Measurements from ENCODE around the gene CBX4.

The CBX4 gene

DNA sequence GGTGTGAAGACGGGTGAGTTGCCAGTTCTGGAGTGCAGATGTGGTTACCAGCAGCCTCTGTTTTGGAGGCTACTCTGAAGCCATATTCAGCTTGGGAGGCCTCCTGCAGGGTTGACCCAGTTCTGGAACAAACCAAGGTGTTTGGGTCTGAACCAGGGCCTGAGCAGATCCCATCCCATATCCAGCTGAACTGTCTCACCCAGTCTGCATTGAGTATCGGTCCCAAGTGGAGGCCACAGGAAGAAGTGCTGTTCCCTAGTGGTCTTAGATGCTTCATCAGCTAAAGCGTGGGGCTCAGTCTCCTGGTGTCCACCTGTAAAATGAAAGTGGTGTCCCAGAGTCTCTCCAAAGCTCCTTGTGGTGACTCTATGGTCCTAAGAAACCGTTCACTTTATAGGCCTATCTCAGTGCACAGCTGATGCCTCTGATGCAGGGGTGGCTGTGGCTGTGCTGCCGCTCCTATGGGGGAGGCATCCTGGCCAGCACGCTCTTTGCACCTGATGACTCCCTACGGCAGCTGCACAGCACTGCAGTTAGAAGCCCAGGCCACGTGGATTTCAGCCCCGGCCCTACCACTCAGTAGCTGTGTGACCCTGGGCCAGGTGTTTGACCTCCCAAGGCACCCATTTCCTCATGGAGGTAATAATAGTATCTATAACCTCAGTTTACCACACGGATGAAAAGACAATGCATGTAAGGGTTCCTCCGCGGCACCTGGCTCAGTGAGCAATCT is 21.0 kb downstream of the CBX4 start:
- Histone ChIP-seq H3K79me2 (ENCODE audit: insufficient read depth, low read depth) (no peaks in the 10 kb centered on the region), H3K4me3 (IDR thresholded peaks at IDR 0.05; ENCODE audit: insufficient read depth, low read depth, low read length) (no peak overlapping the region), H3K27ac (no peak overlapping the region), H3K4me1 (ENCODE audit: low read depth, poor library complexity, severe bottlenecking) (peaks cover 5% of the 10 kb centered on the region), H3K9ac (no peak overlapping the region), H3K27me3 (ENCODE audit: insufficient read depth, low read depth) (peaks cover 11% of the 10 kb centered on the region; the same call in 1 of the 2 replicates), H3K36me3 (ENCODE audit: insufficient read depth) (no peaks in the 10 kb centered on the region), H4K20me1 (ENCODE audit: insufficient read depth) (no peaks in the 10 kb centered on the region), H2AFZ (ENCODE audit: low read depth) (no peak overlapping the region), H3K4me2 (no peak overlapping the region)
- TF ChIP-seq, protein P1, sequence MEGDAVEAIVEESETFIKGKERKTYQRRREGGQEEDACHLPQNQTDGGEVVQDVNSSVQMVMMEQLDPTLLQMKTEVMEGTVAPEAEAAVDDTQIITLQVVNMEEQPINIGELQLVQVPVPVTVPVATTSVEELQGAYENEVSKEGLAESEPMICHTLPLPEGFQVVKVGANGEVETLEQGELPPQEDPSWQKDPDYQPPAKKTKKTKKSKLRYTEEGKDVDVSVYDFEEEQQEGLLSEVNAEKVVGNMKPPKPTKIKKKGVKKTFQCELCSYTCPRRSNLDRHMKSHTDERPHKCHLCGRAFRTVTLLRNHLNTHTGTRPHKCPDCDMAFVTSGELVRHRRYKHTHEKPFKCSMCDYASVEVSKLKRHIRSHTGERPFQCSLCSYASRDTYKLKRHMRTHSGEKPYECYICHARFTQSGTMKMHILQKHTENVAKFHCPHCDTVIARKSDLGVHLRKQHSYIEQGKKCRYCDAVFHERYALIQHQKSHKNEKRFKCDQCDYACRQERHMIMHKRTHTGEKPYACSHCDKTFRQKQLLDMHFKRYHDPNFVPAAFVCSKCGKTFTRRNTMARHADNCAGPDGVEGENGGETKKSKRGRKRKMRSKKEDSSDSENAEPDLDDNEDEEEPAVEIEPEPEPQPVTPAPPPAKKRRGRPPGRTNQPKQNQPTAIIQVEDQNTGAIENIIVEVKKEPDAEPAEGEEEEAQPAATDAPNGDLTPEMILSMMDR (conservative IDR thresholded peaks at IDR 0.05; ENCODE audit: low read depth, low read length), result no peak

DNA sequence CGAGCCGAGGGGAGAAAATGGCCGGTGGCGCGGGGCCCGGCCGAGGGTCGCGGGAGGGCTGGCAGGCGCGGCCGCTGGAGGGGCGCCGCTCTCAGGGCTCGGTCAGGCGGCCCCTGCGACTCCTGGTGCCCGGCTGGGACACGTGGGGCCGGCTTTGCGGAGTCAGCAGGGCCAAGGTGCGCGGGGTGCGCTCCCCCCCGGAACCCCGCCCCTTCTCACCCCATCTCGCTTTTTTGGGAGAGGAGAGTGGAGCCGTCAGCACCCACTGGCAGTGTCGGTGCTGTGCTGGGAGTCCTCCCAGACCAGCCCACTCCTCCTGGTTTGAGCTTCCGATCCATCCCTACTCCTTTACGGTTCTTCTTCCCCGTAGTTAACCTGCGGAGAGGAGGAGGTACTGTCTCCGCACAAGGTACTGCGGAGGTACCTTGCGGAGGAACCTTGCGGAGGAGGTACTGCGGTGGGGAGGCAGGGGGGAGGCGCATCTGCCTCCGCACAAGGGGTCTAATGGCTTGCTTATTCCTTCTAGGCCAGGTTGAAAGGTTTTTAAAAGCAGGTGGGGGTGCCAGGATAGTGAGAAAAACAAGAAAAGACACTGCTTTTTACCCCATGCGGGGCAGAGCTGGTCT is 23.3 kb downstream of the CBX4 start:
- no peaks in the 10 kb centered on the region for H4K20me1 ChIP-seq (ENCODE audit: insufficient read depth)
- no peaks in the 10 kb centered on the region for H3K79me2 ChIP-seq (ENCODE audit: insufficient read depth, low read depth)
- H3K27ac ChIP-seq, result no peak overlapping the region
- no peak overlapping the region for H3K4me3 ChIP-seq (IDR thresholded peaks at IDR 0.05; ENCODE audit: insufficient read depth, low read depth, low read length)
- no peak overlapping the region for H2AFZ ChIP-seq (ENCODE audit: low read depth)
- H3K4me1 ChIP-seq (ENCODE audit: low read depth, poor library complexity, severe bottlenecking), result peaks cover 24% of the 10 kb centered on the region
- TF ChIP-seq, protein P1 (conservative IDR thresholded peaks at IDR 0.05; ENCODE audit: low read depth, low read length), result no peak
- peaks cover 28% of the 10 kb centered on the region for H3K27me3 ChIP-seq (ENCODE audit: insufficient read depth, low read depth)
- no peak overlapping the region for H3K4me2 ChIP-seq
- H3K36me3 ChIP-seq (ENCODE audit: insufficient read depth), result no peaks in the 10 kb centered on the region
- H3K9ac ChIP-seq, result no peak overlapping the region

DNA sequence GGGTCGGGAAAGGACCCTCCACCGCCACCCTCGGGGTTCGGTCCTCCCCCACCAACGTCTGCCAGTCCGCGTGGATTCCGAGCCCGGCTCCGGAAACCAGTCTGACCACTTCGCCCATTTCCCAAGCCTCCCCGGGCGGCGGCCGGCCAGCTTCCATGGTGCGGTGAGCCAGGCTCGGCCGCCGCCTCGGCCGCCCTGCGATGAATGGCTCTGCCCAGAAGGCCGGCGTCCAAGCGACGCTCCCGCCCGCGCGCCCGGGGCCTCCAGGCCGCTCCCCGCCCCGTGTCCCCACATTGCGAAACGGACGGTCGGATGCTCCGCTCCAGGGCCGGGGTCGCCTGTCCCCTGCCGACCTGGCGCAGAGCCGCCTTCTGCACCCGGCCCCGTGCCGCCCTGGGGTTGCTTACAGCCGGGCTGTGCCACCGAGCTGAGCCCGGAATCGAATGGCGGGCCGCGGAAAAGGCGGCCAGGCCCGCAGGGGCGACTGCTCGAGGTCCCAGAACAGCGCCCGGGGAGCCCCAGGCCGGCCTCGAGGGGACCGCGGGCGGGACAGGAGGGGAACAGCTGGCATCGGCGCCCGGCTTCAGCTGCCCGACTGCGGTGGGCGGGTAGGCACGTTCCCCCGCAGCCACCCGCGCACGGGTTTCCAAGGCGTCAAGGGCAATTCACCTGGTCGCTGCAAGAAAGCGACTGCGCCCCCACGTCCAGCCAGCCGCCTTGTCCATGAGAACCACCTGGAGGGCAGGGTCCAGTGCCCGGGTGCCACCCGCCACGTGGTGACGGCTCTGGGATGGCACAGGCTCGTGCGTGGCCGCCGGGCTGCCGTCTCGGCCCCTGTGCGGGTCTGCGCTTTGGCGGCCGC is 24.0 kb downstream of the CBX4 start:
- no peaks in the 10 kb centered on the region for H4K20me1 ChIP-seq (ENCODE audit: insufficient read depth)
- no peaks in the 10 kb centered on the region for H3K36me3 ChIP-seq (ENCODE audit: insufficient read depth)
- H3K4me1 ChIP-seq (ENCODE audit: low read depth, poor library complexity, severe bottlenecking), result peaks cover 30% of the 10 kb centered on the region
- no peaks in the 10 kb centered on the region for H3K79me2 ChIP-seq (ENCODE audit: insufficient read depth, low read depth)
- H3K27me3 ChIP-seq (ENCODE audit: insufficient read depth, low read depth), result peaks cover 34% of the 10 kb centered on the region
- no peak overlapping the region for H2AFZ ChIP-seq (ENCODE audit: low read depth)
- H3K27ac ChIP-seq, result no peak overlapping the region
- no peak overlapping the region for H3K4me3 ChIP-seq (IDR thresholded peaks at IDR 0.05; ENCODE audit: insufficient read depth, low read depth, low read length)
- H3K9ac ChIP-seq, result no peak overlapping the region
- H3K4me2 ChIP-seq, result no peak overlapping the region
- TF ChIP-seq, protein P1 (conservative IDR thresholded peaks at IDR 0.05; ENCODE audit: low read depth, low read length), result no peak

DNA sequence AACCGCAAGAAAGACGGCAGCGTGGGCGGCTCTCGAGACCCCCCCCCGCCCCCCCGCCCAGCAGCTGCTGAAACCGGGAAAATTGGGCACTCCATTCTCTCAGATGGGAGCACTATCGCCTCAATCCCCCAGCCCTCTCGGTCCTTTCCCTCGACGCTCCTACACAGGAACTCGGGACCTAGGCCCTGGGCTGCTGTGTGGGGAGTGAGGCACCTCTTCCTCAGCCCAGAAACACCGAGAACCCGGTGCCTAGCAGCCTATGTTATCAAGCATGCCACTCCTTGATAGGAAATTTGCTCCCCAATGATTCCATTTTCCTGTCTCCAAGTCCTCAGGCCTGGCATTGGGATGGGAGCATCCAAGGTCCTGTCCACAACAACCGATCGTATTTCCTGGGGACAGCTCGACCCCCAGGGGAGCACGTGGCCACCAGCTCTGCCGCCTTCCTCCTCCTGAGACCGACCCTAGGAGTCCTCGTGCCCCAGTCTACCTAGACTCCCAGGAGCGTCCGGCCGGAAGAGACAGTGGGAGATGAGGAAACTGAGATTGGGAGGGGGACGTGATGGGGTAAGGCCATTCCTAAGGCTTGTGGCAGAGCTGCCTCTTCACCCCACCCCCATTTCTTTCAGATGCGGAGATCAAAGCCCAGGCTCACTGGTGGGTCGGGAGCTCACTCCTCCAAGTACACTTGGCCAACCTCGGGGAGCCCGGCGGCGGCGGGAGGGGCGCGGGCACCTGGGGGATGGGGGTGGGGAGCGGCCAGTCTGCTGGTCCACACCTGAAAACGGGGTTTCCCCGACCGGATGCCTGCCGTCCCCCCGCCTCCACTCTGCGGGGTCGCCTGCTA is 24.9 kb downstream of the CBX4 start:
- no peak overlapping the region for H3K27ac ChIP-seq
- peak overlapping the region; percentile 61 for H2AFZ ChIP-seq (ENCODE audit: low read depth)
- H4K20me1 ChIP-seq (ENCODE audit: insufficient read depth), result no peaks in the 10 kb centered on the region
- peaks cover 35% of the 10 kb centered on the region for H3K27me3 ChIP-seq (ENCODE audit: insufficient read depth, low read depth)
- peak overlapping the region; percentile 63; the same call in 1 of the 2 replicates for H3K4me2 ChIP-seq
- no peak overlapping the region for H3K4me3 ChIP-seq (IDR thresholded peaks at IDR 0.05; ENCODE audit: insufficient read depth, low read depth, low read length)
- H3K4me1 ChIP-seq (ENCODE audit: low read depth, poor library complexity, severe bottlenecking), result peaks cover 32% of the 10 kb centered on the region
- TF ChIP-seq, protein P1 (conservative IDR thresholded peaks at IDR 0.05; ENCODE audit: low read depth, low read length), result no peak
- H3K36me3 ChIP-seq (ENCODE audit: insufficient read depth), result no peaks in the 10 kb centered on the region
- peak overlapping the region; percentile 53; the same call in 1 of the 2 replicates for H3K9ac ChIP-seq
- H3K79me2 ChIP-seq (ENCODE audit: insufficient read depth, low read depth), result no peaks in the 10 kb centered on the region

Data from KMS-11 (cell line).